Retinal pigment epithelial cell (primary cell): ENCODE results near the gene LRP8.
"Not testable (repeated sequence)": the region's sequence is repeated elsewhere in the genome, so short reads cannot be mapped to it uniquely, and the experiment has no call there.

Source experiments
- DNase-seq: peaks from one replicate; pipeline ENCODE4 v3.0.0-alpha.2; 2010; ENCODE audit warnings: low read depth
- H3K4me3 ChIP-seq: 2 replicates; pipeline ENCODE4 v1.5.1; 2011; ENCODE audit warnings: mild to moderate bottlenecking, low read length, control low read depth, moderate library complexity
- CTCF ChIP-seq: conservative IDR thresholded peaks from 2 replicates; pipeline ENCODE4 v1.5.1; 2011; ENCODE audit warnings: low read depth, low read length, control low read depth, inconsistent platforms

The LRP8 gene

GRCh38 chr1:53214376-53214940, 113.4 kb downstream of the LRP8 start:
- no peak for TF ChIP-seq CTCF
- no peak overlapping the region for H3K4me3 ChIP-seq
- no peak for DNase-seq

DNA sequence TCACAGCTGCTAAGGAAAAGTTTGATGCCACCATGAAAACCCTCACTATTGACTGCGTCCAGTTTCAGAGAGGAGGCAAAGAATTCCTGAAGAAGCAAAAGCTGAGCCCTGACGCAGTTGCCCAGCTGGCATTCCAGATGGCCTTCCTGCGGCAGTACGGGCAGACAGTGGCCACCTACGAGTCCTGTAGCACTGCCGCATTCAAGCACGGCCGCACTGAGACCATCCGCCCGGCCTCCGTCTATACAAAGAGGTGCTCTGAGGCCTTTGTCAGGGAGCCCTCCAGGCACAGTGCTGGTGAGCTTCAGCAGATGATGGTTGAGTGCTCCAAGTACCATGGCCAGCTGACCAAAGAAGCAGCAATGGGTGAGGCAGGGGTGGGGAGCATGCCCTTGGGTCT, 116.9 kb downstream of the LRP8 start:
- TF ChIP-seq CTCF = no peak
- no peak overlapping the region for H3K4me3 ChIP-seq
- no peak for DNase-seq

- TF ChIP-seq CTCF = no peak
- H3K4me3 ChIP-seq = no peak overlapping the region
- DNase-seq = no peak
Measured at GRCh38 chr1:53210352-53210751, 117.5 kb downstream of the LRP8 start.

DNA sequence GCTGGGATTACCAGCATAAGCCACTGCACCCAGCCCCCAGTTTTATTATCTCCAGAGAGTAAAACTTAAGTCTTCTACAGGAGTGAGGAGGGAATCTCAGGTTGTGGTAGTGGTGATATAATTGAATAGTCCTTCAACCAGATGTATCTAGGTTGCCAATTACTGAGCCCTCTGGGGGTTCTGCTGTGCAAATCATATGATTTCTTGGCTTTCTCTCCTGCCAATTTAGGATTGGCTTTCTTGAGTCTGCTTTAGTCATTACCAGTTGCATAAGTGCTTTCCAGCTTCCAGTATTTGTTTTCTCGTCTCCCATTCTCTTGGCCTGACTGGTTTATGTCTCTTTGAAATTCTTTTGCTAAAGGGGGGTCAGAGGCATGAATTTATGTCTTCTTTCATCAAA, 120.1 kb downstream of the LRP8 start:
- no peak for DNase-seq
- TF ChIP-seq CTCF = no peak
- H3K4me3 ChIP-seq = no peak overlapping the region

- TF ChIP-seq CTCF = no peak
- no peak overlapping the region for H3K4me3 ChIP-seq
- no peak for DNase-seq
Measured at GRCh38 chr1:53206735-53207379, 121.0 kb downstream of the LRP8 start.

GRCh38 chr1:53206083-53206685, 121.7 kb downstream of the LRP8 start:
- DNase-seq, H3K4me3 ChIP-seq: not testable (repeated sequence)

GRCh38 chr1:53205496-53205895, 122.4 kb downstream of the LRP8 start:
- not testable (repeated sequence) for DNase-seq, H3K4me3 ChIP-seq

- DNase-seq = no peak
- H3K4me3 ChIP-seq = no peak overlapping the region
- TF ChIP-seq CTCF = no peak
Measured at GRCh38 chr1:53203466-53203865, 124.4 kb downstream of the LRP8 start.
